Measurements from ENCODE around the gene ZNF438.

The ZNF438 gene

GRCh38 chr10:30973737-30974136 lies 57.9 kb downstream of the ZNF438 start:
- Histone ChIP-seq H3K27ac (replicated peaks) (no peak overlapping the region), H3K4me3 (replicated peaks; ENCODE audit: insufficient read depth, low read length) (no peak overlapping the region), H3K27me3 (ENCODE audit: insufficient read depth, poor library complexity, severe bottlenecking) (no peaks in the 10 kb centered on the region)
- no peak for DNase-seq (ENCODE audit: low read depth in 1 of 2, low spot score in 1 of 2)
- no peak for TF ChIP-seq GABPA (IDR thresholded peaks at IDR 0.05; ENCODE audit: low read depth)
- TF ChIP-seq REST (IDR thresholded peaks at IDR 0.05; ENCODE audit: insufficient replicate concordance, low read depth) = no peak
- TF ChIP-seq SPI1 (IDR thresholded peaks at IDR 0.05; ENCODE audit: borderline replicate concordance, low read depth) = no peak
- no peak for TF ChIP-seq POLR2AphosphoS5 (IDR thresholded peaks at IDR 0.05; ENCODE audit: low read depth)
- no peak for TF ChIP-seq CTCF (IDR thresholded peaks at IDR 0.05; ENCODE audit: insufficient read depth, low read length)

- no peak for DNase-seq (ENCODE audit: low read depth in 1 of 2, low spot score in 1 of 2)
- no peak overlapping the region for H3K27ac ChIP-seq (replicated peaks)
- TF ChIP-seq SPI1 (IDR thresholded peaks at IDR 0.05; ENCODE audit: borderline replicate concordance, low read depth) (peak; percentile 7; the same call in 1 of the 2 replicates), GABPA (IDR thresholded peaks at IDR 0.05; ENCODE audit: low read depth) (no peak), CTCF (IDR thresholded peaks at IDR 0.05; ENCODE audit: insufficient read depth, low read length) (no peak), REST (IDR thresholded peaks at IDR 0.05; ENCODE audit: insufficient replicate concordance, low read depth) (no peak), POLR2AphosphoS5 (IDR thresholded peaks at IDR 0.05; ENCODE audit: low read depth) (no peak)
- no peak overlapping the region for H3K4me3 ChIP-seq (replicated peaks; ENCODE audit: insufficient read depth, low read length)
- H3K27me3 ChIP-seq (ENCODE audit: insufficient read depth, poor library complexity, severe bottlenecking) = no peaks in the 10 kb centered on the region
These were observed 60.8 kb downstream of the ZNF438 start for GRCh38 chr10:30970760-30971460.

GRCh38 chr10:30968711-30969110 lies 63.0 kb downstream of the ZNF438 start:
- Histone ChIP-seq H3K4me3 (replicated peaks; ENCODE audit: insufficient read depth, low read length) (no peak overlapping the region), H3K27me3 (ENCODE audit: insufficient read depth, poor library complexity, severe bottlenecking) (no peaks in the 10 kb centered on the region), H3K27ac (replicated peaks) (peak overlapping the region; percentile 13; the same call in 1 of the 2 replicates)
- DNase-seq (ENCODE audit: low read depth in 1 of 2, low spot score in 1 of 2) = no peak
- TF ChIP-seq REST (IDR thresholded peaks at IDR 0.05; ENCODE audit: insufficient replicate concordance, low read depth) (no peak), POLR2AphosphoS5 (IDR thresholded peaks at IDR 0.05; ENCODE audit: low read depth) (no peak), SPI1 (IDR thresholded peaks at IDR 0.05; ENCODE audit: borderline replicate concordance, low read depth) (peak; percentile 63; the same call in 1 of the 2 replicates)
